ENCODE measurements around the gene ATP9A. TPM values are rescaled to one million over a fixed set of nuclear protein-coding genes. Genes with fewer than 3 reads are reported as not detected.

Gene ATP9A
- total and polyA plus RNA-seq, 2 donors (not counting 3 experiments of a cell fraction or from before 2014, with no cell fraction given), result 20.9 to 41.5 TPM

DNA sequence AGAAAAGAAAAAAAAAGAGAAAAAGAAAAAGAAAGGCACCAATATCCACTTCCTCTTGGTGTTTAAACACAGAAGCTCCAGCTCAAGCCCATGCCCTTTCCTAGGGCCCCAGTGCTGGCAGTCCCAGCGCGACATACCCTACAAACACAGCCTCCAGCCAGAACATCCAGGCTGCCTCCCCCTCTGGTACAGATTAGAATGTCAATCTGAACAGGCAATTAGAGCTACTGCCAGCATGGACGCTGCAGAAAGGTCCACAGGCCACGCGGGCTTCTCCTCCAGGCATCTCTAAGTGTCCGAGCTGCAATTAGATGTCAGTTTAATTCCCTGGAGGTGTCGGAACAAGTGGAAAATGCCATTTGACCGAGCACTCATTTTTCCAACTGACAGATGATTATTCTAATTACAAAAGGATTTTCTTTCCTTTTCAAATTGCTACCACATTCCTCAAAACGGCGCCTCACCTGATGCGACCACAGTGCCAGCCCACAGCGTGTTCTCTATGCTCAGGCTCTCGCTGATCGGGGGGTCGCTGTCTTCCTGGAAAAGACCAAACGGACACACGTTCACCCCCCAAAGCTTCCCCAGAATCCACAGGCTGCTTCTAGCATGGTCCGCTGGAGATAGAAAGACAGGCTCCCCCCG, 79.5 kb downstream of the ATP9A start:
- H3K27me3 ChIP-seq (ENCODE audit: control insufficient read depth in 2 of 2, insufficient read depth in 2 of 2, low read length in 2 of 2), result no peaks in the 10 kb centered on the region
- no peak overlapping the region for H3K9ac ChIP-seq (replicated peaks; ENCODE audit: extremely low read depth, insufficient read depth, low read length)
- intact Hi-C loops (cut with micrococcal nuclease), result no loop called here
- peaks cover 0 to 9% of the 10 kb centered on the region in 2 experiments for H3K36me3 ChIP-seq (ENCODE audit: control insufficient read depth in 2 of 2, extremely low read depth in 1 of 2, insufficient read depth in 2 of 2, low read length in 2 of 2)
- no peak overlapping the region for H3K4me2 ChIP-seq (ENCODE audit: insufficient read depth, low read length)
- ChIA-PET CTCF (interaction anchor here (0.6 to 0.9 kb wide), 2 partner anchors 12 to 50 kb away, joined by 3 read pairs; no protein-coding TSS in a partner anchor), POLR2A (no interaction called here)
- FAIRE-seq (no peak), DNase-seq (ENCODE audit: low read depth, low spot score) (no peak)
- no peaks in the 10 kb centered on the region for H3K9me1 ChIP-seq (replicated peaks; ENCODE audit: control insufficient read depth, extremely low read depth, insufficient read depth, low read length)
- H3K9me3 ChIP-seq (replicated peaks; ENCODE audit: control insufficient read depth, insufficient read depth, low read length), result no peaks in the 10 kb centered on the region
- H3K4me3 ChIP-seq (replicated peaks in 1 of 3; ENCODE audit: insufficient read depth in 1 of 3, low read depth in 1 of 3, low read length in 3 of 3), result no peak overlapping the region
- H3K27ac ChIP-seq (ENCODE audit: insufficient read depth, low read depth, low read length), result no peak overlapping the region
- no peaks in the 10 kb centered on the region for H3K79me2 ChIP-seq (ENCODE audit: control insufficient read depth, insufficient read depth, low read length)
- H4K20me1 ChIP-seq (replicated peaks; ENCODE audit: control insufficient read depth, extremely low read depth, insufficient read depth, low read length), result no peaks in the 10 kb centered on the region
- H3K4me1 ChIP-seq (ENCODE audit: control insufficient read depth, extremely low read depth, insufficient read depth, low read length), result no peaks in the 10 kb centered on the region
- no TSS peak for BruUV-seq (replicated peaks)
- H2AFZ ChIP-seq (ENCODE audit: low read depth, low read length), result no peak overlapping the region
- dilution Hi-C loops (cut with MboI; ENCODE audit: extremely low pct_ligation_motif_present, low sequenced_read_pairs), result no loop called here
- TF ChIP-seq EZH2 (IDR thresholded peaks at IDR 0.05; ENCODE audit: borderline replicate concordance, low read depth, low read length, severe bottlenecking), result no peak
- no peak for TF ChIP-seq JUN (IDR thresholded peaks at IDR 0.05; ENCODE audit: borderline replicate concordance, insufficient read depth, insufficient read length, low read depth)
- TF ChIP-seq, protein P1, sequence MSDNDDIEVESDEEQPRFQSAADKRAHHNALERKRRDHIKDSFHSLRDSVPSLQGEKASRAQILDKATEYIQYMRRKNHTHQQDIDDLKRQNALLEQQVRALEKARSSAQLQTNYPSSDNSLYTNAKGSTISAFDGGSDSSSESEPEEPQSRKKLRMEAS (IDR thresholded peaks at IDR 0.05; ENCODE audit: insufficient read depth, insufficient read length), result no peak
- TF ChIP-seq FOS (IDR thresholded peaks at IDR 0.05; ENCODE audit: borderline replicate concordance, insufficient read depth, low read length), result no peak
- TF ChIP-seq, protein P2, sequence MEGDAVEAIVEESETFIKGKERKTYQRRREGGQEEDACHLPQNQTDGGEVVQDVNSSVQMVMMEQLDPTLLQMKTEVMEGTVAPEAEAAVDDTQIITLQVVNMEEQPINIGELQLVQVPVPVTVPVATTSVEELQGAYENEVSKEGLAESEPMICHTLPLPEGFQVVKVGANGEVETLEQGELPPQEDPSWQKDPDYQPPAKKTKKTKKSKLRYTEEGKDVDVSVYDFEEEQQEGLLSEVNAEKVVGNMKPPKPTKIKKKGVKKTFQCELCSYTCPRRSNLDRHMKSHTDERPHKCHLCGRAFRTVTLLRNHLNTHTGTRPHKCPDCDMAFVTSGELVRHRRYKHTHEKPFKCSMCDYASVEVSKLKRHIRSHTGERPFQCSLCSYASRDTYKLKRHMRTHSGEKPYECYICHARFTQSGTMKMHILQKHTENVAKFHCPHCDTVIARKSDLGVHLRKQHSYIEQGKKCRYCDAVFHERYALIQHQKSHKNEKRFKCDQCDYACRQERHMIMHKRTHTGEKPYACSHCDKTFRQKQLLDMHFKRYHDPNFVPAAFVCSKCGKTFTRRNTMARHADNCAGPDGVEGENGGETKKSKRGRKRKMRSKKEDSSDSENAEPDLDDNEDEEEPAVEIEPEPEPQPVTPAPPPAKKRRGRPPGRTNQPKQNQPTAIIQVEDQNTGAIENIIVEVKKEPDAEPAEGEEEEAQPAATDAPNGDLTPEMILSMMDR (IDR thresholded peaks at IDR 0.05; ENCODE audit: extremely low read depth in 1 of 2, insufficient read depth in 1 of 2, low read depth in 1 of 2, low read length in 2 of 2), result no peak
- no peak for TF ChIP-seq POLR2A (IDR thresholded peaks at IDR 0.05; ENCODE audit: low read depth, low read length)
- no peak for TF ChIP-seq MYC (IDR thresholded peaks at IDR 0.05; ENCODE audit: low read depth, low read length)
